ENCODE measurements around the gene CLEC11A.

GRCh38 chr19:50735869-50736268 lies 12.7 kb downstream of the CLEC11A start:
- TF ChIP-seq CTCF (IDR thresholded peaks at IDR 0.05) (no peak), POLR2A (IDR thresholded peaks at IDR 0.05) (no peak)

Data from right lobe of liver (tissue), 4 donors.